Stimulated activated naive CD4-positive, alpha-beta T cell treated with Interleukin-2 at 50 U/mL for 16 hours (primary cell): ENCODE measurements around the gene GRPEL1.

ENCODE experiments used
- DNase-seq: peaks from one replicate; lab custom pipeline; 2025; lab: John Stamatoyannopoulos, UW

Gene GRPEL1

GRCh38 chr4:7044137-7044930 lies 23.5 kb downstream of the GRPEL1 start:
- no peak for DNase-seq

- DNase-seq, result peak; percentile 68
Measured at GRCh38 chr4:7043284-7044136, 24.4 kb downstream of the GRPEL1 start, which contains the start of gene TADA2B. TADA2B (plus strand) TSS chr4:7043372; CDS start chr4:7043580, 208 bp downstream.

- peak; percentile 92 for DNase-seq
Measured at GRCh38 chr4:7042503-7043283, 25.2 kb downstream of the GRPEL1 start.

- no peak for DNase-seq
Measured at GRCh38 chr4:7041801-7042502, 25.9 kb downstream of the GRPEL1 start.

- no peak for DNase-seq
Measured at GRCh38 chr4:7041246-7041645, 26.6 kb downstream of the GRPEL1 start.

- DNase-seq, result no peak
Measured at GRCh38 chr4:7040765-7041164, 27.1 kb downstream of the GRPEL1 start.

- no peak for DNase-seq
Measured at GRCh38 chr4:7037425-7037824, 30.4 kb downstream of the GRPEL1 start.

GRCh38 chr4:7034262-7035081 lies 33.4 kb downstream of the GRPEL1 start:
- DNase-seq, result no peak

GRCh38 chr4:7032596-7032995 lies 35.3 kb downstream of the GRPEL1 start:
- no peak for DNase-seq

GRCh38 chr4:7031558-7032449 lies 36.1 kb downstream of the GRPEL1 start:
- no peak for DNase-seq

GRCh38 chr4:7030856-7031255 lies 37.0 kb downstream of the GRPEL1 start:
- DNase-seq, result no peak

GRCh38 chr4:7029921-7030320 lies 37.9 kb downstream of the GRPEL1 start:
- DNase-seq, result no peak

- no peak for DNase-seq
Measured at GRCh38 chr4:7029212-7029611, 38.7 kb downstream of the GRPEL1 start.

- DNase-seq, result no peak
Measured at GRCh38 chr4:7027913-7028312, 40.0 kb downstream of the GRPEL1 start.

- DNase-seq, result no peak
Measured at GRCh38 chr4:7027284-7027683, 40.6 kb downstream of the GRPEL1 start.

GRCh38 chr4:7026107-7026506 lies 41.8 kb downstream of the GRPEL1 start:
- no peak for DNase-seq

GRCh38 chr4:7025040-7025602 lies 42.7 kb downstream of the GRPEL1 start:
- no peak for DNase-seq

- DNase-seq, result no peak
Measured at GRCh38 chr4:7024336-7024890, 43.5 kb downstream of the GRPEL1 start.

GRCh38 chr4:7023901-7024300 lies 44.0 kb downstream of the GRPEL1 start:
- no peak for DNase-seq
